GM21737 (cell line): ENCODE data around the gene ALDOC.
"Not testable (repeated sequence)": the region's sequence is repeated elsewhere in the genome, so short reads cannot be mapped to it uniquely, and the experiment has no call there.

Experiments used
- ATAC-seq: cut with Tn5 transposase; IDR thresholded peaks from one replicate; pipeline ENCODE4 v1.9.1; 2021; ENCODE audit warnings: mild to moderate bottlenecking, moderate library complexity; ENCODE audit not compliant: unreplicated experiment

Gene ALDOC

GRCh38 chr17:28584434-28584833 is 7.7 kb upstream of the ALDOC start:
- ATAC-seq: no peak

GRCh38 chr17:28582513-28582912 is 5.8 kb upstream of the ALDOC start:
- no peak for ATAC-seq

- no peak for ATAC-seq
Observed at GRCh38 chr17:28580959-28581358, 4.3 kb upstream of the ALDOC start.

GRCh38 chr17:28579526-28579925 is 2.8 kb upstream of the ALDOC start:
- no peak for ATAC-seq

- no peak for ATAC-seq
Observed at GRCh38 chr17:28578246-28579195, 1.8 kb upstream of the ALDOC start.

- no peak for ATAC-seq
Observed at GRCh38 chr17:28577466-28577824, 750 bp upstream of the ALDOC start.

GRCh38 chr17:28576016-28576415 is 679 bp downstream of the ALDOC start:
- not testable (repeated sequence) for ATAC-seq

- ATAC-seq: no peak
Observed at GRCh38 chr17:28575126-28575795, 1.4 kb downstream of the ALDOC start.

- ATAC-seq: no peak
Observed at GRCh38 chr17:28574526-28574925, 2.2 kb downstream of the ALDOC start.

- ATAC-seq: no peak
Observed at GRCh38 chr17:28573966-28574480, 2.7 kb downstream of the ALDOC start.

GRCh38 chr17:28573521-28573920 is 3.2 kb downstream of the ALDOC start:
- no peak for ATAC-seq

- ATAC-seq: no peak
Observed at GRCh38 chr17:28573040-28573380, 3.7 kb downstream of the ALDOC start.

- no peak for ATAC-seq
Observed at GRCh38 chr17:28572259-28573039, 4.2 kb downstream of the ALDOC start.

- peak; percentile 75 for ATAC-seq
Observed at GRCh38 chr17:28571361-28572122, 5.2 kb downstream of the ALDOC start, which contains the start of gene PIGS. Gene PIGS, minus strand, starts transcription at chr17:28571524. Its CDS starts 28 bp downstream, at chr17:28571496.

GRCh38 chr17:28570716-28571360 is 5.9 kb downstream of the ALDOC start:
- ATAC-seq: peak; percentile 23

- no peak for ATAC-seq
Observed at GRCh38 chr17:28569446-28569845, 7.2 kb downstream of the ALDOC start.

GRCh38 chr17:28567604-28568003 is 9.1 kb downstream of the ALDOC start:
- no peak for ATAC-seq

- ATAC-seq: no peak
Observed at GRCh38 chr17:28563475-28563874, 13.2 kb downstream of the ALDOC start.

GRCh38 chr17:28555022-28555421 is 21.7 kb downstream of the ALDOC start:
- no peak for ATAC-seq

GRCh38 chr17:28554565-28554964 is 22.1 kb downstream of the ALDOC start:
- no peak for ATAC-seq
